22Rv1 (cell line): ENCODE data around the gene MIOS.

ENCODE experiments used
- ZFX ChIP-seq: fragments of 450-650 bp; IDR thresholded peaks from 2 replicates; pipeline ENCODE4 v1.6.1; 2017; ENCODE audit warnings: antibody characterized with exemption, borderline replicate concordance
- TF ChIP-seq, protein P1 (sequence below): fragments of 450-650 bp; IDR thresholded peaks from 2 replicates; pipeline ENCODE4 v1.5.1; 2017; ENCODE audit warnings: mild to moderate bottlenecking

DNA sequence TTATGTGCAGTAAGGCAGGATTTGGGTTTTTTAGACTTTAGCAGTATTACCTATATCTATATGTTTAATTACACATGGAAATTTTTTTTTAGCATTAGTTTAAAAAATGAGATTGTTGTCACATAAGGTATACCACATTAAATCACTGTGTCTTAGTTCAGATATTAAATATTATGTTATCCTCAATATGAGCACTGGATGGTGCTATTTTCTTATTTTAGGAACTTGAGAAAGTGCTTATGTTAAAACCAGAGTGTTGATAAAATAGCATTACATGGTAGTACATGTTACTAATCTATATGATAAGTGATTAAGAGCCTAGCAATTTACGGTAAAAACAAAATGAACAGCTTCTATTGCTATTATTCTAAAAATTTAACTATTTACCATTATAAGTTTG, 28.8 kb downstream of the MIOS start:
- TF ChIP-seq, protein P1, sequence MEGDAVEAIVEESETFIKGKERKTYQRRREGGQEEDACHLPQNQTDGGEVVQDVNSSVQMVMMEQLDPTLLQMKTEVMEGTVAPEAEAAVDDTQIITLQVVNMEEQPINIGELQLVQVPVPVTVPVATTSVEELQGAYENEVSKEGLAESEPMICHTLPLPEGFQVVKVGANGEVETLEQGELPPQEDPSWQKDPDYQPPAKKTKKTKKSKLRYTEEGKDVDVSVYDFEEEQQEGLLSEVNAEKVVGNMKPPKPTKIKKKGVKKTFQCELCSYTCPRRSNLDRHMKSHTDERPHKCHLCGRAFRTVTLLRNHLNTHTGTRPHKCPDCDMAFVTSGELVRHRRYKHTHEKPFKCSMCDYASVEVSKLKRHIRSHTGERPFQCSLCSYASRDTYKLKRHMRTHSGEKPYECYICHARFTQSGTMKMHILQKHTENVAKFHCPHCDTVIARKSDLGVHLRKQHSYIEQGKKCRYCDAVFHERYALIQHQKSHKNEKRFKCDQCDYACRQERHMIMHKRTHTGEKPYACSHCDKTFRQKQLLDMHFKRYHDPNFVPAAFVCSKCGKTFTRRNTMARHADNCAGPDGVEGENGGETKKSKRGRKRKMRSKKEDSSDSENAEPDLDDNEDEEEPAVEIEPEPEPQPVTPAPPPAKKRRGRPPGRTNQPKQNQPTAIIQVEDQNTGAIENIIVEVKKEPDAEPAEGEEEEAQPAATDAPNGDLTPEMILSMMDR: peak; percentile 71
- no peak for TF ChIP-seq ZFX
